GM12892 (cell line): ENCODE results near the gene DKKL1.
A peak's percentile ranks its signal among the peaks of the same experiment; 100 is the strongest.

Experiments
- DNase-seq: peaks from one replicate; pipeline ENCODE4 v3.0.0; 2011; ENCODE audit not compliant: insufficient read length
- FAIRE-seq: peaks from 2 replicates; lab custom pipeline; 2011; peaks lifted over from hg19 to GRCh38; lab: Jason Lieb, UNC
- POLR2A ChIP-seq: IDR thresholded peaks from 2 replicates; pipeline ENCODE4 v1.6.1; 2011; ENCODE audit warnings: low read depth, low read length, control low read depth
- POLR2AphosphoS5 ChIP-seq: IDR thresholded peaks from 2 replicates; pipeline ENCODE4 v1.6.1; 2011; ENCODE audit warnings: low read depth, low read length, control low read depth
- TAF1 ChIP-seq: IDR thresholded peaks from 2 replicates; pipeline ENCODE4 v1.6.1; 2011; ENCODE audit warnings: low read depth, mild to moderate bottlenecking, control low read depth, low read length, borderline replicate concordance

Gene DKKL1

GRCh38 chr19:49398001-49398615 lies 34.4 kb downstream of the DKKL1 start:
- no peak for DNase-seq
- FAIRE-seq, result no peak
- TF ChIP-seq POLR2A, result no peak
- no peak for TF ChIP-seq POLR2AphosphoS5
- TF ChIP-seq TAF1, result no peak

GRCh38 chr19:49398931-49399330 lies 35.3 kb downstream of the DKKL1 start:
- no peak for TF ChIP-seq TAF1
- TF ChIP-seq POLR2A, result no peak
- TF ChIP-seq POLR2AphosphoS5, result no peak
- FAIRE-seq (no peak), DNase-seq (no peak)

GRCh38 chr19:49400029-49400428 lies 36.4 kb downstream of the DKKL1 start:
- TF ChIP-seq TAF1 (no peak), POLR2A (no peak)
- DNase-seq, result no peak
- no peak for FAIRE-seq

- TF ChIP-seq TAF1, result no peak
- FAIRE-seq (no peak), DNase-seq (no peak)
Measured at GRCh38 chr19:49403404-49404187, 39.9 kb downstream of the DKKL1 start.

GRCh38 chr19:49407079-49407478 lies 43.4 kb downstream of the DKKL1 start:
- TF ChIP-seq POLR2A (no peak), TAF1 (no peak), POLR2AphosphoS5 (no peak)
- FAIRE-seq, result no peak
- DNase-seq, result peak; percentile 13

- no peak for FAIRE-seq
- DNase-seq, result no peak
- TF ChIP-seq POLR2AphosphoS5, result no peak
- TF ChIP-seq POLR2A, result no peak
- TF ChIP-seq TAF1, result no peak
Measured at GRCh38 chr19:49407482-49408015, 43.9 kb downstream of the DKKL1 start.

GRCh38 chr19:49408816-49409440 lies 45.3 kb downstream of the DKKL1 start:
- no peak for TF ChIP-seq POLR2A
- no peak for TF ChIP-seq TAF1
- TF ChIP-seq POLR2AphosphoS5, result no peak
- FAIRE-seq, result peak; percentile 64
- DNase-seq, result no peak

- DNase-seq, result no peak
- peak; percentile 91 for FAIRE-seq
- TF ChIP-seq TAF1, result peak; percentile 34; the same call in 1 of the 2 replicates
- 0 out of 2 replicates have a peak, but pooled peaks have one; percentile 23 for TF ChIP-seq POLR2A
- TF ChIP-seq POLR2AphosphoS5, result no peak
Measured at GRCh38 chr19:49409441-49410029, 45.9 kb downstream of the DKKL1 start.

GRCh38 chr19:49411681-49412326 lies 48.1 kb downstream of the DKKL1 start:
- FAIRE-seq, result no peak
- TF ChIP-seq TAF1 (no peak), POLR2A (no peak), POLR2AphosphoS5 (no peak)
- DNase-seq, result no peak

- TF ChIP-seq POLR2A (no peak), TAF1 (no peak), POLR2AphosphoS5 (no peak)
- DNase-seq (no peak), FAIRE-seq (no peak)
Measured at GRCh38 chr19:49413348-49413747, 49.7 kb downstream of the DKKL1 start.

- FAIRE-seq (no peak), DNase-seq (no peak)
- no peak for TF ChIP-seq TAF1
Measured at GRCh38 chr19:49414256-49414655, 50.6 kb downstream of the DKKL1 start.
